Breast epithelium (tissue), 3 donors: ENCODE data around the gene PLAGL1.

Experiments
- POLR2A ChIP-seq: fragments of 450-650 bp; IDR thresholded peaks from one replicate; pipeline ENCODE4 v1.6.1; 2016; ENCODE audit warnings: antibody characterized with exemption, mild to moderate bottlenecking, moderate library complexity
- TF ChIP-seq, protein P1 (sequence below), 3 donors: fragments of 450-650 bp; IDR thresholded peaks; one replicate each; pipeline ENCODE4 v1.5.1; 2016 to 2017; ENCODE audit warnings: antibody characterized with exemption in 3 of 3, mild to moderate bottlenecking in 3 of 3, moderate library complexity in 3 of 3

DNA sequence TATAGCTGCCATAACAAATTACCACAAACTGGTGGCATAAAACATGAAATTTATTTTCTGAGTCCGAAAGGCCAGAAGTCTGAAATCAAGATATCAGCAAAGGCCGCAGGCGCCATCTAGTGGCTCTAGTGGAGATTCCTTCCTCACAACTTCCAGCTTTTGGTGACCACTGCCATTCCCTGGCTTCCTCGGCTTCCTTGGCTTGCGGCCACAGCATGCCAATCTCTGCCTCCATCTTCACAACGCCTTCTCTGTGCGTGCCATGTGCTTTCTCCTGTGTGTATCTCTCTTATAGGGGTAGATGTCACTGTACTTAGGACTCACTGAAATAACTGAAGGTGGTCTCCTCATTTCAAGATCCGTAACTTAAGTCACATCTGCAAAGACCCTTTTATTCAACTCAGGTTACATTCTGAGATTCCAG is 5.4 kb upstream of the PLAGL1 start:
- TF ChIP-seq, protein P1, sequence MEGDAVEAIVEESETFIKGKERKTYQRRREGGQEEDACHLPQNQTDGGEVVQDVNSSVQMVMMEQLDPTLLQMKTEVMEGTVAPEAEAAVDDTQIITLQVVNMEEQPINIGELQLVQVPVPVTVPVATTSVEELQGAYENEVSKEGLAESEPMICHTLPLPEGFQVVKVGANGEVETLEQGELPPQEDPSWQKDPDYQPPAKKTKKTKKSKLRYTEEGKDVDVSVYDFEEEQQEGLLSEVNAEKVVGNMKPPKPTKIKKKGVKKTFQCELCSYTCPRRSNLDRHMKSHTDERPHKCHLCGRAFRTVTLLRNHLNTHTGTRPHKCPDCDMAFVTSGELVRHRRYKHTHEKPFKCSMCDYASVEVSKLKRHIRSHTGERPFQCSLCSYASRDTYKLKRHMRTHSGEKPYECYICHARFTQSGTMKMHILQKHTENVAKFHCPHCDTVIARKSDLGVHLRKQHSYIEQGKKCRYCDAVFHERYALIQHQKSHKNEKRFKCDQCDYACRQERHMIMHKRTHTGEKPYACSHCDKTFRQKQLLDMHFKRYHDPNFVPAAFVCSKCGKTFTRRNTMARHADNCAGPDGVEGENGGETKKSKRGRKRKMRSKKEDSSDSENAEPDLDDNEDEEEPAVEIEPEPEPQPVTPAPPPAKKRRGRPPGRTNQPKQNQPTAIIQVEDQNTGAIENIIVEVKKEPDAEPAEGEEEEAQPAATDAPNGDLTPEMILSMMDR (IDR thresholded peaks at IDR 0.05), result peak; percentile 46 to 90 (median 75)
- no peak for TF ChIP-seq POLR2A
